ENCODE data around the gene PDE8A. TPM values are rescaled to one million over a fixed set of nuclear protein-coding genes. Genes with fewer than 3 reads are reported as not detected.
"Not testable (repeated sequence)": the region's sequence is repeated elsewhere in the genome, so short reads cannot be mapped to it uniquely, and the experiment has no call there.

The PDE8A gene
- total RNA-seq, 1 donor, result 30.4 TPM

DNA sequence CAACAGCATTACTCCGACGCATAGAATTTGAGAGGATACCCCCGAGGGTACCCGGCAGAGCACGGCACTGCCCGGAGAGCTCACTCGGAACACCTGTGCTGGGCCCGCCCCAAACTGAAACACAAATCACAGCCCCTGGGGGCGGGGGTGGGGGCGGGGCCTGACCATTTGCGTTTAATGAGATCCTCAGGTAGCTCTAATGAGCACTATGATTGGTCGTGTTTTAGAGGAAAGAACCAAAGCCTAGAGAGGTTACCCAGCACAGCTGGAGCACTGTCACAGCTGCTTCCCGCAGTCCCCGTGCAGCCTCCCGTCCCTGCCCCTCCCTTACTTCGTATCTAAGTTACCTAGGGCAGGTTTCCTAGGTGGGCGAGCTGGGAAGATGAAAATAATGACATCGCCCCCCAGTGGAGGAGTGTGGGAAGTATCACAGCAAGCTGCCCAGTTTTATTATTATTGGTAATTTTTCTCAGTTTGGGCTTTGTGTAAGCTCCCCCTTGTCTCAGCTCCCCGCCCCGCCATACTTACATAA is 187.1 kb downstream of the PDE8A start:
- H3K4me3 ChIP-seq (ENCODE audit: insufficient read depth, low read length), result peak overlapping the region; percentile 57
- H3K27ac ChIP-seq (ENCODE audit: low read depth, low read length), result no peak overlapping the region
- TF ChIP-seq, protein P1, sequence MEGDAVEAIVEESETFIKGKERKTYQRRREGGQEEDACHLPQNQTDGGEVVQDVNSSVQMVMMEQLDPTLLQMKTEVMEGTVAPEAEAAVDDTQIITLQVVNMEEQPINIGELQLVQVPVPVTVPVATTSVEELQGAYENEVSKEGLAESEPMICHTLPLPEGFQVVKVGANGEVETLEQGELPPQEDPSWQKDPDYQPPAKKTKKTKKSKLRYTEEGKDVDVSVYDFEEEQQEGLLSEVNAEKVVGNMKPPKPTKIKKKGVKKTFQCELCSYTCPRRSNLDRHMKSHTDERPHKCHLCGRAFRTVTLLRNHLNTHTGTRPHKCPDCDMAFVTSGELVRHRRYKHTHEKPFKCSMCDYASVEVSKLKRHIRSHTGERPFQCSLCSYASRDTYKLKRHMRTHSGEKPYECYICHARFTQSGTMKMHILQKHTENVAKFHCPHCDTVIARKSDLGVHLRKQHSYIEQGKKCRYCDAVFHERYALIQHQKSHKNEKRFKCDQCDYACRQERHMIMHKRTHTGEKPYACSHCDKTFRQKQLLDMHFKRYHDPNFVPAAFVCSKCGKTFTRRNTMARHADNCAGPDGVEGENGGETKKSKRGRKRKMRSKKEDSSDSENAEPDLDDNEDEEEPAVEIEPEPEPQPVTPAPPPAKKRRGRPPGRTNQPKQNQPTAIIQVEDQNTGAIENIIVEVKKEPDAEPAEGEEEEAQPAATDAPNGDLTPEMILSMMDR (IDR thresholded peaks at IDR 0.05; ENCODE audit: extremely low read depth, low read depth, low read length), result peak; percentile 59
- H4K20me1 ChIP-seq (ENCODE audit: insufficient read depth, low read length), result no peaks in the 10 kb centered on the region
- H3K9me3 ChIP-seq (ENCODE audit: low read depth, low read length), result peaks cover 4% of the 10 kb centered on the region
- DNase-seq (ENCODE audit: insufficient read length, low spot score, missing footprints), result peak; percentile 54
- H3K4me2 ChIP-seq (ENCODE audit: insufficient read depth, low read length), result peak overlapping the region; percentile 79
- no peaks in the 10 kb centered on the region for H3K4me1 ChIP-seq (ENCODE audit: insufficient read depth, low read length)
- peak overlapping the region; percentile 82 for H2AFZ ChIP-seq (ENCODE audit: low read length)
- H3K36me3 ChIP-seq (ENCODE audit: insufficient read depth, low read length), result no peaks in the 10 kb centered on the region
- H3K27me3 ChIP-seq (ENCODE audit: insufficient read depth, low read length), result no peaks in the 10 kb centered on the region
- H3K79me2 ChIP-seq (ENCODE audit: insufficient read depth, low read length), result no peaks in the 10 kb centered on the region

DNA sequence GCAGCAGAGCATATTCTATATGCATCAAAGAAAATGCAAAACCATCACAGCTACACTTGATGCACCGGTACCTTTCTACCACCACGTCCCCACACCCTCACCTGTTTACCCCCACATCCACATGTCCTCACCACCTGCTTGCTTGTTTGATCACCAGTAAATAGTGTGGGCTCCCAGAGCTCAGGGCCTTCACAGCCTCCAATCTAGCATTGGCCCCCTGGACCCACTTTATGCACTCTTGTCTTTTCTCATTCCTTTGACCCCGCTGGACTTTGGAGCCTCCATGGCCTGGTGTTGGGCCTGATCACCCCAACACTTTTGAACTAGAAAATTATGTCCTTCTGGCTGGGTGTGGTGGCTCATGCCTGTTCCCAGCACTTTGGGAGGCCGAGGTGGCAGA is 190.1 kb downstream of the PDE8A start:
- Histone ChIP-seq H3K9me3 (ENCODE audit: low read depth, low read length) (peaks cover 4% of the 10 kb centered on the region), H3K79me2 (ENCODE audit: insufficient read depth, low read length) (no peaks in the 10 kb centered on the region), H3K27ac (ENCODE audit: low read depth, low read length) (no peak overlapping the region), H3K4me3 (ENCODE audit: insufficient read depth, low read length) (no peak overlapping the region), H4K20me1 (ENCODE audit: insufficient read depth, low read length) (no peaks in the 10 kb centered on the region), H2AFZ (ENCODE audit: low read length) (no peak overlapping the region), H3K27me3 (ENCODE audit: insufficient read depth, low read length) (no peaks in the 10 kb centered on the region), H3K36me3 (ENCODE audit: insufficient read depth, low read length) (no peaks in the 10 kb centered on the region), H3K4me1 (ENCODE audit: insufficient read depth, low read length) (no peaks in the 10 kb centered on the region), H3K4me2 (ENCODE audit: insufficient read depth, low read length) (no peak overlapping the region)
- TF ChIP-seq, protein P1 (IDR thresholded peaks at IDR 0.05; ENCODE audit: extremely low read depth, low read depth, low read length), result no peak
- DNase-seq (ENCODE audit: insufficient read length, low spot score, missing footprints), result no peak

DNA sequence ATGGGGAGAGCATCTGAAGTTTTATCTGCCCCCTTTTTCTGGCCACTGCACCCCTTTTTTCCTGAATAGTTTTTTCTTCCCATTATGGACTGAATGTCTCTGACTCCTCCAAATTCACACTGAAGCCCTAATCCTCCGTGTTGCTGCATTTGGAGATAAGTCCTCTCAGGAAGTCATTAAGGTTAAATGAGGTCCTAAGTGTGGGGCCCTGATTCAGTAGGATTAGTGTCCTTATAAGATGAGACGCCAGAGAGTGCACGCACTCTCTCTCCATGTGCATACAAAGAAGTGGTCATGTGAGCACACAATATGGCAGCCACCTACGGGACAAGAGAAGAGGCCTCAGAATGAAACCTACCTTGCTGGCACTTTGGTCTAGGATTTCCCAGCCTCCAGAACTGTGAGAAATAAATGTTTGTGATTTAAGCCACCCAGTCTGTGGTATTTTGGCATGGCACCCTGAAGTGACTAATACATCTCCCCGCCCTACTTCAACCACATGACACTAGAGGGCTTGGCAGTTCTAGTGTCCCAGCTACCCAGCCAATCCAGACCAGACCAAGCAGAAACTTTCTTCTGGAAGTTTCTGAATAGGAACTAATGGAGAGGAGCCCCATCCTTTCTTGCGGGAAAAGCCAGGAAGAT is 191.3 kb downstream of the PDE8A start:
- Histone ChIP-seq H3K9me3 (ENCODE audit: low read depth, low read length) (peaks cover 4% of the 10 kb centered on the region), H3K27me3 (ENCODE audit: insufficient read depth, low read length) (no peaks in the 10 kb centered on the region), H3K4me1 (ENCODE audit: insufficient read depth, low read length) (no peaks in the 10 kb centered on the region), H3K4me2 (ENCODE audit: insufficient read depth, low read length) (no peak overlapping the region), H3K36me3 (ENCODE audit: insufficient read depth, low read length) (no peaks in the 10 kb centered on the region), H3K4me3 (ENCODE audit: insufficient read depth, low read length) (no peak overlapping the region), H3K27ac (ENCODE audit: low read depth, low read length) (no peak overlapping the region), H2AFZ (ENCODE audit: low read length) (no peak overlapping the region), H3K79me2 (ENCODE audit: insufficient read depth, low read length) (no peaks in the 10 kb centered on the region), H4K20me1 (ENCODE audit: insufficient read depth, low read length) (no peaks in the 10 kb centered on the region)
- DNase-seq (ENCODE audit: insufficient read length, low spot score, missing footprints), result no peak
- TF ChIP-seq, protein P1 (IDR thresholded peaks at IDR 0.05; ENCODE audit: extremely low read depth, low read depth, low read length), result no peak

DNA sequence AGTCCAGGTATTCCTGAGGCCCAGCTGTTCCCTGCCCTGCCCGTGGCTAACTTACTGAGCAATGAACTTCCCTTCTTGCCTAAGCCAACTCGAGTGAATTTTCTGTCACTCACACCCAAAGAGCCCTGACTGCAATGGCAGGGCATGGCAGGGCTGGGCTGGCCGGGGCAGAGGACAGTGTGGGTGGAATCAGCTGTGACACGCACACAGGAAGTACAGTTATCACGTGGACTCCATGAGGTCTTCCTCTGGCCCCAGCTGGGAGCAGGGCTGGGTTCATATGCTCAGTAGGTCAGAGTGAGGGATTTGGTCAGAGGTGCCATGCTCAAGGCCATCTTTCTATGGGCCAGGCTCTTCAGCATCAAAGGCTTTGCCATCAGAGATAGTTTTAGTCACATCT is 192.0 kb downstream of the PDE8A start:
- not testable (repeated sequence) for H3K36me3 ChIP-seq (ENCODE audit: insufficient read depth, low read length); H3K4me3 ChIP-seq (ENCODE audit: insufficient read depth, low read length); H3K4me2 ChIP-seq (ENCODE audit: insufficient read depth, low read length); H3K4me1 ChIP-seq (ENCODE audit: insufficient read depth, low read length); H3K9me3 ChIP-seq (ENCODE audit: low read depth, low read length); H3K27ac ChIP-seq (ENCODE audit: low read depth, low read length); H3K27me3 ChIP-seq (ENCODE audit: insufficient read depth, low read length); H4K20me1 ChIP-seq (ENCODE audit: insufficient read depth, low read length); H3K79me2 ChIP-seq (ENCODE audit: insufficient read depth, low read length); DNase-seq (ENCODE audit: insufficient read length, low spot score, missing footprints); H2AFZ ChIP-seq (ENCODE audit: low read length)
